ENCODE results near the gene FXYD1.
A peak's percentile ranks its signal among the peaks of the same experiment; 100 is the strongest.
"Not testable (repeated sequence)": the region's sequence is repeated elsewhere in the genome, so short reads cannot be mapped to it uniquely, and the experiment has no call there.

Gene FXYD1

DNA sequence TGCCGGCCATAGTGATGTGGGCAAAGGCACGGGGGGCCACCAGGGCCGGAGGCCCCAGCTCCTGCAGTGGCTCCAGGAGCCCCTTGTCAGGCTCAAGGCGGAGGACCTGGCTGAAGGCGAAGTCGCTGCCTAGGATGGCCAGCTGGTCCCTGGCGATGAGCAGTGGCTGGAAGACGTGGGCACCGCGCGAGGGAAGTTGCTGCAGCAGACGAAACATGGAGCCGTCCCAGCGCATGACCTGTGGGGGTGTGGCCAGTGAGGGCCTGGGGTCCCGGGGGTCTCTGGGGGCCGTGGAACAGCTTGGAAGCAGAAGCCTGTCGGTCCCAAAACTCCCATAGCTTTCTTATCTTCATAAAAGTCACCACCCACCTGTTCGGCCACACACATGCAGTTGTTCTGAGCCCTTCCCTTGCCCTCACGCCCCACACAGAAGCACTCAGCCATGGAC lies 13.3 kb upstream of the FXYD1 start:
- DNase-seq (ENCODE audit: low read depth in 2 of 2): no peak

DNA sequence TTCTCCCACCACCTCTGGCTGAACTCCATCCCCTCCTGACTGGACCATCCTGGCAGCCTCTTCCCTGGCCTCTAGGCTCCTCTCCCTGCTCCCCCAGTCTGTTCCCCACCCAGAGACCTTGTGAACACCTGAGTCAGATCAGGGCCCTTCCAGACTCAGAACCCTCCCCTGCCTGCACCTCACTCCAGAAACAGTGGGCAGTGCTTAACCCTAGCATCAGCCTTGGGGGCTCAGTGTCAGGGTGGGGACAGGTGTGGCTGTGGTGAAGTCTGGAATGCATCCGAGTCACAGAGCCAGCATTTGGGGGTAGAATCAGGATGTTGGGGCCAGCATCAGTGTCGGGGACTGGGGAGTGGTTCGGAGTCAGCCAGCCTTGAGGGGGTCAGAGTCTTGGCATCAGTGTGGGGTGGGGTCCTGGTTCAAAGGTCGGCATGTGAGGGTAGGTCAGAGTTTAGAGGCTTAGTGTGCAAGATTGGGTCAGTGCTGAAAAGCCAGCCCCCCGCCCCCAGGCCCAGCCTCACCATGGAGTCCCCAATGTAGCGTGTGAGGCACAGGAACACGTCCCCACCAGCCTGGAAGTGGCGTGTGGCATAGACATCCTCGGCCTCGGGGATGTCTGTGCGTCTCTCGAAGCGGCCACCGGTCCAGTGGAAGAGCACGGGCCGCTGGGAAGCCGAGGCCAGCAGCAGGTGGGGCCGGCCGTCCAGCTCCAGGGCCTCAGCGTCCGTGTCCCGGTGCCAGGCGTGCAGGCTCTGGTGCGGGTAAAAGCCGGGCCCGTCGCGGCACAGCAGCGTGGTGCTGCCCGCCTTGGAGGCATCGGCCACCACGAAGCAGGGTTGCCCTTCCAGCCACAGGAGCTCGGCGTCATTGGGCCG lies 12.6 kb upstream of the FXYD1 start:
- DNase-seq (ENCODE audit: low read depth in 2 of 2): no peak

DNA sequence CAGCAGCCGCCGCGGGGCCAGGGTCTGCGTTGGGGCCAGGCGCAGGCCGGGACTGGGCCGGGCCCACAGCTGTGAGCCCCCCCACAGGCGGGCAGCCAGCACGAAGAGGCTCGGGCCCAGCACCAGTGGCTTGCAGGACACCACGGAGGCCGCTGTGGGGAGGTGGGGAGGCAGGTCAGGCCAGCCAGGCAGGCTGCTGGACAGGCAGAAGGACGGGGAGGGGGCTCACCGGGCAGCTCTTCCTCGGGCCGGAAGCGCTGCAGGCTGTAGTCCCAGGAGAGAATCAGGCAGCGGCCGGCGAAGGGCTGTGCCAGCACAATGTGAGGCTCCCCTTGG lies 12.0 kb upstream of the FXYD1 start:
- no peak for DNase-seq (ENCODE audit: low read depth in 2 of 2)

DNA sequence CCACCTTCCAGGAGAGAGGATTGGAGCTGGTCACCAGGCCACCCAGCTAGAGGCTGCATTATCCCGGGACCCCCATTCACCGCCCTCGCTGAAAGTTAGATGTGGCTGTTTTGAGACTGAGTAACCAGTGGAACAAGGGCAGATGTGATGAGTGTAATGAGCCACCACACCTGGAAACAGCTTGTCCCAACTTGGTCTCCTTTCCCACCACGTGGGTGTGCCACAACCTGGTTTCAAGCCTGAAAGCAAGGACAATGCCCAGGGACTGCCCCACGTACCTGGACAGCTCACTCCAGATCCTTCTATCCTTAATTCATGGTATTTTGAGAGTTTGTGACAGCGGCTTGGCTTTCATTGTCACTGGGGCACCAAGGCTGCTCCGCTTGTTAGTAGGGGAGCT lies 10.8 kb upstream of the FXYD1 start:
- DNase-seq (ENCODE audit: low read depth in 2 of 2): no peak

- DNase-seq (ENCODE audit: low read depth in 2 of 2): no peak
Measured at GRCh38 chr19:35128398-35129057, 10.1 kb upstream of the FXYD1 start.

DNA sequence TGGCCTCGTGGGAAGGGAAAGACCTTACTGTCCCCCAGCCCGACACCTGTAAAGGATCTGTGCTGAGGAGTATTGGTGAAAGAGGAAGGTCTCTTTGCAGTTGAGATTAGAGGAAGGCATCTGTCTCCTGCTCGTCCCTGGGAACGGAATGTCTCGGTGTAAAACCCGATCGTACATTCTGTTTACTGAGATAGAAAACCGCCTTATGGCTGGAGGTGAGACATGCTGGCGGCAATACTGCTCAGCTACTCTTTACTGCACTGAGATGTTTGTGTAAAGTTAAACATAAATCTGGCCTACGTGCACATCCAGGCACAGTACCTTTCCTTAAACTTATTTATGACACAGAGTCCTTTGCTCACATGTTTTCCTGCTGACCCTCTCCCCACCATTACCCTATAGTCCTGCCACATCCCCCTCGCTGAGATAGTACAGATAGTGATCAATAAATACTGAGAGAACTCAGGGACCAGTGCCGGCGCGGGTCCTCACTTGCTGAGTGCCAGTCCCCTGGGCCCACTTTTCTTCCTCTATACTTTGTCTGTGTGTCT lies 8.8 kb upstream of the FXYD1 start:
- not testable (repeated sequence) for DNase-seq (ENCODE audit: low read depth in 2 of 2)

- DNase-seq (ENCODE audit: low read depth in 2 of 2): no peak
Measured at GRCh38 chr19:35130761-35131720, 7.6 kb upstream of the FXYD1 start.

DNA sequence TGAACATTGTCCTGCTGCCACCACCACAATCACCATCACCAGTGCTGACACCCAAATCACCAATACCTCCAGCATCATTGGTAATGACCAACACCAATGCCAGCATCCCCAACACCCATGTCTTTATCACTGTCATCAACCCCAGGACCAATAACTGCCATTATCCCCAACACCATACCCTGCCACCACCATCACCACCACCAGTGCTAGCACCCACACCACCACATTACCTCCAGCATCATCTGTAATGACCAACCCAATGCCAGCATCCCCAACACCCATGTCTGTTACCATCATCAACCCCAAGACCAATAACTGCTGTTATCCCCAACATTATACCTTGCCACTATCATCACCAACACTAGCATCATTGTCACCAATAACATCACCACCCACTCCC lies 6.4 kb upstream of the FXYD1 start:
- no peak for DNase-seq (ENCODE audit: low read depth in 2 of 2)

GRCh38 chr19:35133826-35134225 lies 4.8 kb upstream of the FXYD1 start:
- DNase-seq (ENCODE audit: low read depth in 2 of 2): no peak

DNA sequence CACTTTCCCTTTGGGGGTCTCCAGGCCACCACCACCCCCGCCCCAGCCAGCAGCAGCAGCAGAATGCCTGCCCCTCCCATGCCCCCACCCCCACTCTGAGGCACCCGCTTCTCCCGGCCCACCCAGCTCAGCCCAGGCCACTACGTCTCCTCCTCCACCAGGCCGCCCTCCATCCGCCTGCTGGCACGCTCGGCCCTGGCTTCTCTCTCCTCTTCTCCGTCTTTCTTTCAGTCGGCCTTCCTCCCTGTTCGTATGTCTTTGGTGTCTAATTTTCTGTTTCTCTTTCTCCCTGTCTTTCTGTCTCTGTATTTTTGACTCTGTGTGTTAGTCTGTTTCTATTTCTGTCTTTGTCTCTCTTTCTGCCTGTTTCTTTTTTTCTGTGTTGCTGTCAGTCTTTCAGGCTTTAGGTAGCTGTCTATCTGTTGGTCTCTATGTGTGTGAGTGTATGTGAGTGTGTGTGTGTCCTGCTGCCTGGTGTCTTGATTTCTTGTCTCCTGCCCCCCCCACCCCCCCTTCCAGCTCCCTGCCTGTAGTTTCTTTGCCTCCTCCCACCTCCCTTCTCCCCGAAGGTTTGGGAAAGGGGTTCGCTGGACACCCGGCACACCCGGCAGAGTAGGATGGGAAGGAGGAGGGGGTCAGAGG lies 3.9 kb upstream of the FXYD1 start, which contains the start of gene LGI4:
Gene LGI4, minus strand, starts transcription at position 459 of the 642 bp plus-strand sequence. Its CDS starts 379 bp downstream, at position 80.
- no peak for DNase-seq (ENCODE audit: low read depth in 2 of 2)

GRCh38 chr19:35135389-35135909 lies 3.2 kb upstream of the FXYD1 start:
- peak; percentile 27 to 36 for DNase-seq (ENCODE audit: low read depth in 2 of 2)

DNA sequence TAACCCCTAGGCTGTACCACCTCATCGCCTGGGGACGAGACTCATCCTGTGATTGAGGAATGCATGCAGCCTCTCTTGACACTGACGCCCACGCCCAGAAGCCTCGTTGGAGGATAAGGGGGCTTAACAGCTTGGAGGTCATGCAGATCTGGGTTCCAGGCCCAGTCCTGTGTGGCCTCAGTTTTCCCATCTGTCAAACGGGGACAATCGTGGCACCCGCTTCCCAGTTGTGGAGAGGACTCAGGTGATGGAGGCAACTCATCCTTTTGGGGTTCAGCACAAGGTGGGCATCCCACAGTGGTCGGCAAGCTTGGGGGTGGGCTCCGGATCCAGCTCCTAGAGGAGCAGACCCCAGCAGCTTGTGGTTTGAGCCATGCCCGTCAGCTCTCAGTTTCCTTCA lies 2.4 kb upstream of the FXYD1 start:
- no peak for DNase-seq (ENCODE audit: low read depth in 2 of 2)

- no peak for DNase-seq (ENCODE audit: low read depth in 2 of 2)
Measured at GRCh38 chr19:35136977-35137702, 1.5 kb upstream of the FXYD1 start.

DNA sequence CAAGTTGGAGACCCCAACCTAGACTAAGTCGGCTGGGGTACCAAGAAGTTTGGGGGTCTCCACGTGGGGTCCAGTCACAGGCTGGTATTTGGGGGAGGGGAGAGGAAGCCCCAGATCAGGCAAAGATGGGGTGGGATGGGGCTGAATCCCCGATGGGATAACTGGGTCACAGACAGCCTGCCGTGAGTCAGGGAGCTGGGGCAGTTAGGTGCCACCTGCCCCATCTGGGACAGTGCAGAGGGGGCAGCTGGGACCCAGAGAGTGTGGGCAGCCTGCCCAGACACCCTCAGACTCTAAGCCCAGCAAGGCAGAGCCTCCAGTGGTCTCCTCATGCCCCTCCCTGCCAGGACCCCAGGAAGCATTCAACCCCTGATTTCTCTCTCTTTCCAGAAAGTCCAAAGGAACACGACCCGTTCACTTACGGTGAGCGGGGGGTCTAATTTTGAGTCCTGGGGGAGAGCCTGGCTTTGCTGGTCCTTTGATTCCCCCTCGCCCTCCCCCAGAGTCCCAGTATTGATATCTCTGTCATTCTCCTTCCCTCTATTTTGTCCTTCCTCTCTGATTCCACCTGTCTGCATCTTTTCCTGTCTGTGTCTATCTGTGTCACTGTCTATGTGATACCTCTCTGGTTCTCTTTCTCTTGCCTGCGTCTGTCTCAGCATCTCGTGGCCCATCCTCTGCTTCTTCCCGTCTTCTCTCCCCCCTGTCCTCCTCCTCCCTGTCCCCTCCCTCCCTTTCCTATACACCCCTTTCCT lies 1.8 kb downstream of the FXYD1 start:
- DNase-seq (ENCODE audit: low read depth in 2 of 2): no peak

DNA sequence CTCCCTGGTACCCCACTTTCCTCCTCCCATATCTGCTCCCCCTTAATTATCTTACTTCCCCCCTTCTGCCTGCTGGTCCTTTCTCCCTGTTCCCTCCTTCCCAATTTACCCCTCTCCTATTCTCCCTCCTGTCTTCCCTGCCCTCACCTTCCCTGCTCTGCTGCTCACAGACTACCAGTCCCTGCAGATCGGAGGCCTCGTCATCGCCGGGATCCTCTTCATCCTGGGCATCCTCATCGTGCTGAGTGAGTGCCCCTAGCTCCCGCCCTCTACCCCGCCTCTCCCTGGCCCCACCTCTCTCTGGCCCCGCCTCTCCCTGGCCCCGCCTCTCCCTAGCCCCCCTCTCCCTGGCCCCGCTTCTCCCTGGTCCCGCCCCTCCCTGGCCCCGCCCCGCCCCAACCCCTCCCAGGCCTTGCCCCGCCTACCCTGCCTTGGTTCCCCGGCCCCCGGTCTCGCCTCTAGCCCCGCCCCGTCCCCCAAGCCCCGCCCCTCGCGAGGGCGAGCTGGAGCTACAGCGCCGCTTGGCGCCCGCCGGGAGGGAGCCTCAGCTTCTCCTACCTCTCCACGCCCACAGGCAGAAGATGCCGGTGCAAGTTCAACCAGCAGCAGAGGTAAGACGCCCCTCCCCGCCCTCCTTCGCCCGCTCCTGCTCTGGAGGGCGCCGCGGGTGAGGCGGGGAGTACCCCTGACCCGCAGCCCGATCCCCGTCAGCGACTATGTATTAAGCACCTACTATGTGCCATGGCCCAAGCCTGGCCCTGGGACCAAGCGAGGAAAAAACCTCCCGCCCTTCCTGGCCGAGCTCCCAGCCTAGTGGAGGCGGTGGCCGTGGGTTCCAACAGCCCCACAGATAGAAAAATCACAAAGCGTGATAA lies 2.6 kb downstream of the FXYD1 start:
- DNase-seq (ENCODE audit: low read depth in 2 of 2): peak; percentile 91 to 95

DNA sequence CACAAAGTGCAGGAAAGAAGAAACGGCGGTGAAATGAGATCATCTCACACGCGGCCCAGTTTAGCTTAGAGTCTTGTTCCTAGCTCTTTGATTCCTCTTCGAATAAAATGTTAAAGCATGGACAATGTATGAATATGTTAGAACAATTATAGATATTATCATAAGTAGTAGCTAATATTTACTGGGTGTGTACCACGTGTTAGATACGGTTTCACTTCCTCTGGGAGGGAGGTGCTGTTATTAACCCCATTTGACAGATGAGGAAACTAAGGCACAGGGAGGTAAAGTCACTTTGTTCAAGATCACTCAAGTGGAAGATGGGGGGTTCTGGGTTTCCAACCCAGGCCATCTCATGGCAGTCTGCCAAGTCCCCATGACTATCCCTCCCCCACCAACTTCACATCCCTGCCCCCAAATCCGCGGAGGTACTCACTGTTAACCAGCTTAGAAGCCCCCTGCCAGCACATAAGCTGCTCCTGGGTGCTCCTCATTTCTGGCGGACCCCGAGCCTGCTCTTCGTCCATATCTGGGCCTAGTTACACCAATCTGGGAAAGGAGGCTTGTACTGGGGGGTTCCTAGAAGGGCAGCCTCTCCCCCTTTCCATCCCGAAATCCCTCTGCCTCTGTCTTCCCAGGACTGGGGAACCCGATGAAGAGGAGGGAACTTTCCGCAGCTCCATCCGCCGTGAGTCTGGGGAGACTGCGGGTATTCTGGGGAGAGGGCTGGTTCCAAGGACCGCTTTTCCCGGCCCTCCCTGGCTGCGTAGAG lies 3.4 kb downstream of the FXYD1 start:
- no peak for DNase-seq (ENCODE audit: low read depth in 2 of 2)

- DNase-seq (ENCODE audit: low read depth in 2 of 2): peak; percentile 43 to 62
Measured at GRCh38 chr19:35142606-35143230, 4.1 kb downstream of the FXYD1 start.
